ENCODE data around the gene HJURP.

Gene HJURP

DNA sequence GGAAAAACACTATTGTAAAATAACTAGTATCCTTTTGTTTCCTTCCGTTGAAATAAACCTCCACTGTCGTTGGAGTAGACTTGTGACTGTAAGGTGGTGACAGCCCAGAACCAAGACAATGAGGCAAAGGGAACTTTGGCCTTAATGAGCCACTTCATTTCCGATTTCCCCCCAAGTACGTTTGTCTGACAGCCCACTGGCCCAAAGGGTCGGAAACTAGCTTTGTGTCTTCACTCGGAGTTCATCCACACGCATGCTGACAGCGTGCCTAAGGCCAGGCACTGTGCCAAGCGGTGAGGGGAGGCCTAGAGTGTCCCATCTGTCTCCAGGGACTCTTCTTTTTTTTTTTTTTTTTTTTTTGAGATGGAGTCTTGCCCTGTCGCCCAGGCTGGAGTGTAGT is 21.0 kb downstream of the HJURP start:
- ATAC-seq = no peak

DNA sequence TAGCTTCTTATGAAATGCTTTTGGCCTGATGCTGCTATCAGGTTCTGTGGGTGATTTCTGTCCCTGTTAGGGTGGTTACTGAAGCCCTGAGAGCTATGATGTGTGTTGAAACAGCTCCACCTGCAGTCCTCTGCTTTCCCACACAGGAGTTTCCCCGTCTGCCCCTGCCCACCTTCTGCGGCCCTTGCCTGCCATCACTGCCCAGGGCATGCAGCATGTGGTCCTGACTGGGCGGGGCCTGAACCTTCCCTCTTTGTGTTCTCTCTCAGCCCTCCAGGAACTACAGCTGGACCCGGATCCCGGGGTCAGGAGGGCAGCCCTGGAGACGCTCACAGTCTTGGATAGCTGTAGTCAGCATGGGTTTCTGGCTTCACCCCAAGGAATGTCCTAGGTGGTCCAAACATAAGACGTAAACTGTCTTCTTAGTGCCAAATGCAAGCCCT is 21.4 kb downstream of the HJURP start:
- peak; percentile 82 for ATAC-seq
- no peak for TF ChIP-seq ZNF565 (CRISPR knock-in tag; conservative IDR thresholded peaks at IDR 0.05; ENCODE audit: low read depth)
- TF ChIP-seq CSDC2 (CRISPR knock-in tag; IDR thresholded peaks at IDR 0.05) = no peak
- TF ChIP-seq PPARA (CRISPR knock-in tag; IDR thresholded peaks at IDR 0.05; ENCODE audit: borderline replicate concordance) = no peak
- no peak for TF ChIP-seq ZC3H10 (CRISPR knock-in tag; IDR thresholded peaks at IDR 0.05)
- TF ChIP-seq BACH2 (CRISPR knock-in tag; IDR thresholded peaks at IDR 0.05; ENCODE audit: borderline replicate concordance) = no peak
- no peak for TF ChIP-seq GLIS3 (CRISPR knock-in tag; IDR thresholded peaks at IDR 0.05)
- TF ChIP-seq ISL1 (CRISPR knock-in tag; IDR thresholded peaks at IDR 0.05) = no peak
- no peak for TF ChIP-seq ZNF70 (CRISPR knock-in tag; IDR thresholded peaks at IDR 0.05)
- no peak for TF ChIP-seq ZFP30 (CRISPR knock-in tag; IDR thresholded peaks at IDR 0.05)
- no peak for TF ChIP-seq SNAI2 (CRISPR knock-in tag; IDR thresholded peaks at IDR 0.05)
- TF ChIP-seq, protein P1, sequence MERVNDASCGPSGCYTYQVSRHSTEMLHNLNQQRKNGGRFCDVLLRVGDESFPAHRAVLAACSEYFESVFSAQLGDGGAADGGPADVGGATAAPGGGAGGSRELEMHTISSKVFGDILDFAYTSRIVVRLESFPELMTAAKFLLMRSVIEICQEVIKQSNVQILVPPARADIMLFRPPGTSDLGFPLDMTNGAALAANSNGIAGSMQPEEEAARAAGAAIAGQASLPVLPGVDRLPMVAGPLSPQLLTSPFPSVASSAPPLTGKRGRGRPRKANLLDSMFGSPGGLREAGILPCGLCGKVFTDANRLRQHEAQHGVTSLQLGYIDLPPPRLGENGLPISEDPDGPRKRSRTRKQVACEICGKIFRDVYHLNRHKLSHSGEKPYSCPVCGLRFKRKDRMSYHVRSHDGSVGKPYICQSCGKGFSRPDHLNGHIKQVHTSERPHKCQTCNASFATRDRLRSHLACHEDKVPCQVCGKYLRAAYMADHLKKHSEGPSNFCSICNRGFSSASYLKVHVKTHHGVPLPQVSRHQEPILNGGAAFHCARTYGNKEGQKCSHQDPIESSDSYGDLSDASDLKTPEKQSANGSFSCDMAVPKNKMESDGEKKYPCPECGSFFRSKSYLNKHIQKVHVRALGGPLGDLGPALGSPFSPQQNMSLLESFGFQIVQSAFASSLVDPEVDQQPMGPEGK (CRISPR knock-in tag; IDR thresholded peaks at IDR 0.05; ENCODE audit: borderline replicate concordance) = no peak
- TF ChIP-seq, protein P2, sequence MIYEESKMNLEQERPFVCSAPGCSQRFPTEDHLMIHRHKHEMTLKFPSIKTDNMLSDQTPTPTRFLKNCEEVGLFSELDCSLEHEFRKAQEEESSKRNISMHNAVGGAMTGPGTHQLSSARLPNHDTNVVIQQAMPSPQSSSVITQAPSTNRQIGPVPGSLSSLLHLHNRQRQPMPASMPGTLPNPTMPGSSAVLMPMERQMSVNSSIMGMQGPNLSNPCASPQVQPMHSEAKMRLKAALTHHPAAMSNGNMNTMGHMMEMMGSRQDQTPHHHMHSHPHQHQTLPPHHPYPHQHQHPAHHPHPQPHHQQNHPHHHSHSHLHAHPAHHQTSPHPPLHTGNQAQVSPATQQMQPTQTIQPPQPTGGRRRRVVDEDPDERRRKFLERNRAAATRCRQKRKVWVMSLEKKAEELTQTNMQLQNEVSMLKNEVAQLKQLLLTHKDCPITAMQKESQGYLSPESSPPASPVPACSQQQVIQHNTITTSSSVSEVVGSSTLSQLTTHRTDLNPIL (CRISPR knock-in tag; IDR thresholded peaks at IDR 0.05; ENCODE audit: low read depth) = no peak

More for the DNA sequence above, 21.0 kb downstream of the HJURP start:
- TF ChIP-seq CSDC2 (CRISPR knock-in tag; IDR thresholded peaks at IDR 0.05) = no peak
- no peak for TF ChIP-seq BACH2 (CRISPR knock-in tag; IDR thresholded peaks at IDR 0.05; ENCODE audit: borderline replicate concordance)
- TF ChIP-seq, protein P3, sequence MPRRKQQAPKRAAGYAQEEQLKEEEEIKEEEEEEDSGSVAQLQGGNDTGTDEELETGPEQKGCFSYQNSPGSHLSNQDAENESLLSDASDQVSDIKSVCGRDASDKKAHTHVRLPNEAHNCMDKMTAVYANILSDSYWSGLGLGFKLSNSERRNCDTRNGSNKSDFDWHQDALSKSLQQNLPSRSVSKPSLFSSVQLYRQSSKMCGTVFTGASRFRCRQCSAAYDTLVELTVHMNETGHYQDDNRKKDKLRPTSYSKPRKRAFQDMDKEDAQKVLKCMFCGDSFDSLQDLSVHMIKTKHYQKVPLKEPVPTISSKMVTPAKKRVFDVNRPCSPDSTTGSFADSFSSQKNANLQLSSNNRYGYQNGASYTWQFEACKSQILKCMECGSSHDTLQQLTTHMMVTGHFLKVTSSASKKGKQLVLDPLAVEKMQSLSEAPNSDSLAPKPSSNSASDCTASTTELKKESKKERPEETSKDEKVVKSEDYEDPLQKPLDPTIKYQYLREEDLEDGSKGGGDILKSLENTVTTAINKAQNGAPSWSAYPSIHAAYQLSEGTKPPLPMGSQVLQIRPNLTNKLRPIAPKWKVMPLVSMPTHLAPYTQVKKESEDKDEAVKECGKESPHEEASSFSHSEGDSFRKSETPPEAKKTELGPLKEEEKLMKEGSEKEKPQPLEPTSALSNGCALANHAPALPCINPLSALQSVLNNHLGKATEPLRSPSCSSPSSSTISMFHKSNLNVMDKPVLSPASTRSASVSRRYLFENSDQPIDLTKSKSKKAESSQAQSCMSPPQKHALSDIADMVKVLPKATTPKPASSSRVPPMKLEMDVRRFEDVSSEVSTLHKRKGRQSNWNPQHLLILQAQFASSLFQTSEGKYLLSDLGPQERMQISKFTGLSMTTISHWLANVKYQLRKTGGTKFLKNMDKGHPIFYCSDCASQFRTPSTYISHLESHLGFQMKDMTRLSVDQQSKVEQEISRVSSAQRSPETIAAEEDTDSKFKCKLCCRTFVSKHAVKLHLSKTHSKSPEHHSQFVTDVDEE (CRISPR knock-in tag; IDR thresholded peaks at IDR 0.05) = no peak
- no peak for TF ChIP-seq ISL1 (CRISPR knock-in tag; IDR thresholded peaks at IDR 0.05)
- TF ChIP-seq RARB (CRISPR knock-in tag; IDR thresholded peaks at IDR 0.05) = no peak
- no peak for TF ChIP-seq ESRRG (CRISPR knock-in tag; IDR thresholded peaks at IDR 0.05)
- no peak for TF ChIP-seq PPARA (CRISPR knock-in tag; IDR thresholded peaks at IDR 0.05; ENCODE audit: borderline replicate concordance)
- no peak for TF ChIP-seq SNAI2 (CRISPR knock-in tag; IDR thresholded peaks at IDR 0.05)
- no peak for TF ChIP-seq ARNTL (CRISPR knock-in tag; IDR thresholded peaks at IDR 0.05; ENCODE audit: borderline replicate concordance, low read depth)
- TF ChIP-seq ZFP3 (CRISPR knock-in tag; IDR thresholded peaks at IDR 0.05) = no peak
- TF ChIP-seq ZNF8 (CRISPR knock-in tag; IDR thresholded peaks at IDR 0.05) = no peak
- no peak for TF ChIP-seq TOX (CRISPR knock-in tag; IDR thresholded peaks at IDR 0.05; ENCODE audit: borderline replicate concordance)
- TF ChIP-seq, protein P1 (CRISPR knock-in tag; IDR thresholded peaks at IDR 0.05; ENCODE audit: borderline replicate concordance) = no peak
- TF ChIP-seq, protein P4, sequence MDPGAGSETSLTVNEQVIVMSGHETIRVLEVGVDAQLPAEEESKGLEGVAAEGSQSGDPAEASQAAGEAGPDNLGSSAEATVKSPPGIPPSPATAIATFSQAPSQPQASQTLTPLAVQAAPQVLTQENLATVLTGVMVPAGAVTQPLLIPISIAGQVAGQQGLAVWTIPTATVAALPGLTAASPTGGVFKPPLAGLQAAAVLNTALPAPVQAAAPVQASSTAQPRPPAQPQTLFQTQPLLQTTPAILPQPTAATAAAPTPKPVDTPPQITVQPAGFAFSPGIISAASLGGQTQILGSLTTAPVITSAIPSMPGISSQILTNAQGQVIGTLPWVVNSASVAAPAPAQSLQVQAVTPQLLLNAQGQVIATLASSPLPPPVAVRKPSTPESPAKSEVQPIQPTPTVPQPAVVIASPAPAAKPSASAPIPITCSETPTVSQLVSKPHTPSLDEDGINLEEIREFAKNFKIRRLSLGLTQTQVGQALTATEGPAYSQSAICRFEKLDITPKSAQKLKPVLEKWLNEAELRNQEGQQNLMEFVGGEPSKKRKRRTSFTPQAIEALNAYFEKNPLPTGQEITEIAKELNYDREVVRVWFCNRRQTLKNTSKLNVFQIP (CRISPR knock-in tag; IDR thresholded peaks at IDR 0.05; ENCODE audit: borderline replicate concordance, low read depth) = no peak
- TF ChIP-seq TCF4 (CRISPR knock-in tag; IDR thresholded peaks at IDR 0.05; ENCODE audit: borderline replicate concordance) = no peak
- no peak for TF ChIP-seq ZFP30 (CRISPR knock-in tag; IDR thresholded peaks at IDR 0.05)
- TF ChIP-seq ZC3H10 (CRISPR knock-in tag; IDR thresholded peaks at IDR 0.05) = no peak
- TF ChIP-seq, protein P2 (CRISPR knock-in tag; IDR thresholded peaks at IDR 0.05; ENCODE audit: low read depth) = no peak
- TF ChIP-seq, protein P5, sequence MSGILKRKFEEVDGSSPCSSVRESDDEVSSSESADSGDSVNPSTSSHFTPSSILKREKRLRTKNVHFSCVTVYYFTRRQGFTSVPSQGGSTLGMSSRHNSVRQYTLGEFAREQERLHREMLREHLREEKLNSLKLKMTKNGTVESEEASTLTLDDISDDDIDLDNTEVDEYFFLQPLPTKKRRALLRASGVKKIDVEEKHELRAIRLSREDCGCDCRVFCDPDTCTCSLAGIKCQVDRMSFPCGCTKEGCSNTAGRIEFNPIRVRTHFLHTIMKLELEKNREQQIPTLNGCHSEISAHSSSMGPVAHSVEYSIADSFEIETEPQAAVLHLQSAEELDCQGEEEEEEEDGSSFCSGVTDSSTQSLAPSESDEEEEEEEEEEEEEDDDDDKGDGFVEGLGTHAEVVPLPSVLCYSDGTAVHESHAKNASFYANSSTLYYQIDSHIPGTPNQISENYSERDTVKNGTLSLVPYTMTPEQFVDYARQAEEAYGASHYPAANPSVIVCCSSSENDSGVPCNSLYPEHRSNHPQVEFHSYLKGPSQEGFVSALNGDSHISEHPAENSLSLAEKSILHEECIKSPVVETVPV (CRISPR knock-in tag; IDR thresholded peaks at IDR 0.05) = no peak

Data from SK-N-SH treated with all-trans-retinoic acid at 6 μM for 48 hours (cell line).